Smooth muscle cell (in vitro differentiated cells): ENCODE measurements around the gene C20orf96. TPM values are rescaled to one million over a fixed set of nuclear protein-coding genes. Genes with fewer than 3 reads are reported as not detected.
A peak's percentile ranks its signal among the peaks of the same experiment; 100 is the strongest.

Experiments
- DNase-seq: peaks from one replicate; lab custom pipeline; 2025; ENCODE audit not compliant: unreplicated experiment; lab: John Stamatoyannopoulos, UW
- H2AFZ ChIP-seq: fragments of 200-600 bp; sonication (generic); 2 replicates; pipeline ENCODE4 v1.6.0; 2016; ENCODE audit warnings: antibody characterized with exemption, low read depth, mild to moderate bottlenecking
- H3F3A ChIP-seq: fragments of 200-600 bp; sonication (generic); 2 replicates; pipeline ENCODE4 v1.6.0; 2017; ENCODE audit warnings: antibody characterized with exemption, low read depth
- H3K27ac ChIP-seq: fragments of 200-600 bp; sonication (generic); 2 replicates; pipeline ENCODE4 v1.5.1; 2016; ENCODE audit warnings: low read depth, mild to moderate bottlenecking
- H3K27me3 ChIP-seq: fragments of 200-600 bp; sonication (generic); 2 replicates; pipeline ENCODE4 v1.6.1; 2016; ENCODE audit warnings: low read depth, mild to moderate bottlenecking
- H3K36me3 ChIP-seq: fragments of 200-600 bp; sonication (generic); 2 replicates; pipeline ENCODE4 v1.5.1; 2016; ENCODE audit warnings: low read depth
- H3K4me1 ChIP-seq: fragments of 200-600 bp; sonication (generic); 2 replicates; pipeline ENCODE4 v1.5.1; 2016; ENCODE audit warnings: low read depth
- H3K4me2 ChIP-seq: fragments of 200-600 bp; sonication (generic); 2 replicates; pipeline ENCODE4 v1.6.0; 2016; ENCODE audit warnings: mild to moderate bottlenecking
- H3K4me3 ChIP-seq: fragments of 200-600 bp; sonication (generic); 2 replicates; pipeline ENCODE4 v1.5.1; 2016; ENCODE audit warnings: mild to moderate bottlenecking
- H3K79me2 ChIP-seq: fragments of 200-600 bp; sonication (generic); 2 replicates; pipeline ENCODE4 v1.6.0; 2016; ENCODE audit warnings: low read depth, mild to moderate bottlenecking
- H3K9ac ChIP-seq: fragments of 200-600 bp; sonication (generic); 2 replicates; pipeline ENCODE4 v1.6.0; 2016; ENCODE audit warnings: low read depth
- H3K9me3 ChIP-seq: fragments of 200-600 bp; sonication (generic); replicated peaks from 2 replicates; pipeline ENCODE4 v1.5.1; 2016; ENCODE audit warnings: low read depth
- H4K20me1 ChIP-seq: fragments of 200-600 bp; sonication (generic); 2 replicates; pipeline ENCODE4 v1.6.0; 2016; ENCODE audit warnings: low read depth
- WGBS: methylation state at CpG from one replicate; pipeline ENCODE4 v1.1.7; 2016; ENCODE audit warnings: low lambda C conversion rate; 5-methylcytosine and 5-hydroxymethylcytosine counted together
- polyA plus RNA-seq: library from polyadenylated mRNA; unstranded; fragments of >200 nt; fragmentation: Nextera tagmentation; extraction: Ambion mirVana; gene quantifications from 2 replicates; pipeline ENCODE4 v1.2.1, GENCODE V29; 2016
- total RNA-seq: library from RNA; depleted of rRNA; stranded (reverse); fragments of >200 nt; gene quantifications from 2 replicates; pipeline ENCODE4 v1.2.3, GENCODE V29; 2014
- TF ChIP-seq, protein P1 (sequence below): fragments of 200-600 bp; sonication (generic); IDR thresholded peaks from 2 replicates; pipeline ENCODE4 v1.5.1; 2017; ENCODE audit warnings: borderline replicate concordance, mild to moderate bottlenecking, antibody characterized with exemption; ENCODE audit not compliant: insufficient read depth, poor library complexity, severe bottlenecking

C20orf96 gene
- total and polyA plus RNA-seq, 2 experiments from 2014 or later = 2.8 to 11.2 TPM

DNA sequence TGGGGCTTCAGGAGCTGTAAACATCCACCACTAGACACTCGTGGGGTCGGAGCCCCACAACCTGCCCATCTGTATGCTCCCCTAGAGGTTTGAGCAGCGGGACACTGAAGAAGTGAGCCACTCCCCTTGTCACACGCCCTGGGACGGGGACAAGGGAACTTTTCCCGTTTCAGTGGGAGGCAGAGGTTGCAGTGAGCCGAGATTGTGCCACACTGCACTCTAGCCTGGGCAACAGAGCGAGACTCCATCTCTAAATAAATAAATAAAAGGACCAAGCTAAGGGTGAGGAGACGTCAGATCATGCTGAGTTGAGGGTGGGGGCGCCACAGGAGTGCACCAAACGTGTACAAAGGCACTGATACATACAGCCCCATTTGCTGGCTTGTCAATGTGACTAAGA lies 15.2 kb upstream of the C20orf96 start:
- H4K20me1 ChIP-seq = peaks cover 11% of the 10 kb centered on the region
- WGBS = 81% methylated on average over 11 of the region's 11 CpGs

DNA sequence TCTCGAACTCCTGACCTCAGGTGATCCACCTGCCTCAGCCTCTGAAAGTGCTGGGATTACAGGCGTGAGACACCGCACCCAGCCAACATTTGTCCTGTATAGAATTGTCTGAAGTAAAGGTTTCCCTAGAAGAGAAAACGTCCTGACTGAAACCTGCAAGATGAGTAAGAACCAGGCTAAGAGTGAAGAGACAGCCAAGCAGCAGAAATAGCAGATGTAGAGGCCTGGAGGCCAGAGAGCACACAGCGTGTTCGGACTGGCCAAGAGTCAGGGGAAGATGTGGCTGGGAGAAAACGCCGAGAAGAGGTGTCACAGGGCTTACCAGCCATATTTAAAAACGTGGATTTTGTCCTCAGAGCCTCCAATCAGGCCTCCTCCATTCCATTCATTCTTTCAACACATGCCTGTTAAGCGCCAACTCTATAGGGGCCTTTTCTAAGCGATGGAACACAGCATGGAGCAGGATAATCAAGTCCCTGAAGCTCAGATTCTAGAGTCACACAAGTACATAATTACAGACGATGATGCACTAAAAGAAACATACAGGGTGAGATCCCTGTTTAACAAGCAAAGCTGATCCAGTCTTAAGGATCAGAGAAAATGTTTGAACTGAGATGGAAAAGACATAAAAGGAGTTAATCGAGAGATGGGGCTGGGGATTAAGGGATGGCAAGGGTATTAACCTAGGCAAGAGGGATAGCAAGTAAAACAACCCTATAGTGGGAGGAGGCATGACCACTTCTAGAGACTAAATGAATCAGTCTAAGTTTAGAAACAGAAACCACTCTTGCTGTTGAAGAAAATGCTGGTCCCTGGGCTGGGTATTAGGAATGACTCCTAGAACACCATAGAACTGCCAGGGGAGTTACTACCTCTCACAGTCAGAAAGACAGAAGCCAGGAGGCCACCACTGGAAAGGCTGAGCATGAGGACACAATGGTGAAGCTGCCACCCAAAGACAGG lies 11.6 kb upstream of the C20orf96 start:
- Histone ChIP-seq H3F3A (peaks cover 20% of the 10 kb centered on the region), H3K4me3 (no peak overlapping the region), H3K27me3 (no peaks in the 10 kb centered on the region), H3K4me1 (peaks cover 34% of the 10 kb centered on the region), H3K79me2 (peaks cover 36% of the 10 kb centered on the region), H3K36me3 (no peaks in the 10 kb centered on the region), H2AFZ (no peak overlapping the region), H3K4me2 (peak overlapping the region; percentile 94), H3K27ac (peak overlapping the region; percentile 93), H4K20me1 (peaks cover 38% of the 10 kb centered on the region), H3K9ac (no peak overlapping the region), H3K9me3 (no peaks in the 10 kb centered on the region)
- WGBS = 35% methylated on average over 13 of the region's 13 CpGs
- TF ChIP-seq, protein P1, sequence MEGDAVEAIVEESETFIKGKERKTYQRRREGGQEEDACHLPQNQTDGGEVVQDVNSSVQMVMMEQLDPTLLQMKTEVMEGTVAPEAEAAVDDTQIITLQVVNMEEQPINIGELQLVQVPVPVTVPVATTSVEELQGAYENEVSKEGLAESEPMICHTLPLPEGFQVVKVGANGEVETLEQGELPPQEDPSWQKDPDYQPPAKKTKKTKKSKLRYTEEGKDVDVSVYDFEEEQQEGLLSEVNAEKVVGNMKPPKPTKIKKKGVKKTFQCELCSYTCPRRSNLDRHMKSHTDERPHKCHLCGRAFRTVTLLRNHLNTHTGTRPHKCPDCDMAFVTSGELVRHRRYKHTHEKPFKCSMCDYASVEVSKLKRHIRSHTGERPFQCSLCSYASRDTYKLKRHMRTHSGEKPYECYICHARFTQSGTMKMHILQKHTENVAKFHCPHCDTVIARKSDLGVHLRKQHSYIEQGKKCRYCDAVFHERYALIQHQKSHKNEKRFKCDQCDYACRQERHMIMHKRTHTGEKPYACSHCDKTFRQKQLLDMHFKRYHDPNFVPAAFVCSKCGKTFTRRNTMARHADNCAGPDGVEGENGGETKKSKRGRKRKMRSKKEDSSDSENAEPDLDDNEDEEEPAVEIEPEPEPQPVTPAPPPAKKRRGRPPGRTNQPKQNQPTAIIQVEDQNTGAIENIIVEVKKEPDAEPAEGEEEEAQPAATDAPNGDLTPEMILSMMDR = no peak
- DNase-seq = no peak

More for the DNA sequence above, 15.2 kb upstream of the C20orf96 start:
- no peak for DNase-seq
- Histone ChIP-seq H3K36me3 (no peaks in the 10 kb centered on the region), H2AFZ (no peak overlapping the region), H3K9me3 (no peaks in the 10 kb centered on the region), H3K27ac (no peak overlapping the region), H3K4me3 (no peak overlapping the region), H3K9ac (no peak overlapping the region), H3K4me1 (peaks cover 34% of the 10 kb centered on the region), H3K27me3 (no peaks in the 10 kb centered on the region), H3F3A (peaks cover 20% of the 10 kb centered on the region), H3K79me2 (peaks cover 4% of the 10 kb centered on the region), H3K4me2 (no peak overlapping the region)
- TF ChIP-seq, protein P1 = no peak

DNA sequence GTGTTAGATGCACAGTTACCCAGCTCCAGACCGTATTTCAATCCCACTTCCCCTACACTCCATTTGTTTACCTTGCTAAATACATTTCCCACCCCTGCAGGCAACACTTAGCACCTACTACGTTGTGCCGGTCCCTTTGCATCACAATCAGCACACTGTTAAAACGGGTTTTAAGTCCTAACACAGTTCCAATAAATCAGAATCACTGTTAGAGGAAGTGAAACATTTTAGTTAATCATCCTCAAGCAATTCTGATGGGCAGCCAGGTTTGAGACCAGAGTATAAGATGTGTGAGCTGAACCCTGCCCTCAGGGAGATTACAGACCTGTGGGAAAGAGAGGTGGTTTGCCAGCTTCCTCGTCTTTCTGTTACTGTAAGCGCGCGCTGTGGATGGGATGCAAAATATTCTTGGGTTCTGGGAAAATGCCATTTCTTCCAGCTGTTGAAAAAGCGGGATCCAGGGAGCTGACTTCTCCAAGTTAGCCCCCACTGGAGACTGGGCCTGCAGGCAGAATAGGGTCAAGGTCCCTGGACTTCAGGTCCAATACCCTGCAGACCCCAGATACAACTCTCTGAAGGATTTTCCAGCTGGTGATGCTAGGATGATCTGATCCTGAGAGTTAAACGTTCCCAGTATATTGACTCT lies 9.9 kb upstream of the C20orf96 start:
- peaks cover 39% of the 10 kb centered on the region for H3K4me1 ChIP-seq
- H3K36me3 ChIP-seq = no peaks in the 10 kb centered on the region
- H3K79me2 ChIP-seq = peaks cover 42% of the 10 kb centered on the region
- peak overlapping the region; percentile 93 for H3K27ac ChIP-seq
- WGBS = 21% methylated on average over 10 of the region's 10 CpGs
- H3K9me3 ChIP-seq = no peaks in the 10 kb centered on the region
- H2AFZ ChIP-seq = no peak overlapping the region
- peaks cover 38% of the 10 kb centered on the region for H4K20me1 ChIP-seq
- no peaks in the 10 kb centered on the region for H3K27me3 ChIP-seq
- peak overlapping the region; percentile 89 for H3K4me3 ChIP-seq
- H3F3A ChIP-seq = peaks cover 24% of the 10 kb centered on the region
- TF ChIP-seq, protein P1 = no peak
- no peak for DNase-seq
- H3K9ac ChIP-seq = no peak overlapping the region
- peak overlapping the region; percentile 94 for H3K4me2 ChIP-seq
